HCT116 (cell line): Measurements from ENCODE around the gene P2RX6. TPM values are rescaled to one million over a fixed set of nuclear protein-coding genes. Genes with fewer than 3 reads are reported as not detected.

Experiments used
- ATAC-seq: fragments of 200-7000 bp; cut with Tn5 transposase; 2 replicates; pipeline ENCODE4 v1.9.1; 2020; ENCODE audit warnings: mild to moderate bottlenecking, moderate library complexity
- BruUV-seq: library from RNA; stranded (reverse); fragments of 400-500 nt; replicated peaks from 2 replicates; lab custom pipeline; 2021; lab: Mats Ljungman, UMichigan
- CTCF ChIA-PET: fragments of 300-600 bp; sonication (Branson Sonifier 250); formaldehyde crosslinking; loops from one replicate; lab custom pipeline; 2021; ENCODE audit warnings: antibody characterized with exemption; lab: Charles Lee
- POLR2A ChIA-PET: fragments of 300-600, 350-600 bp; sonication (Branson Sonifier 250); formaldehyde crosslinking; loops from one replicate; lab custom pipeline; 2021; ENCODE audit warnings: antibody characterized with exemption; lab: Charles Lee
- RAD21 ChIA-PET, 2 experiments: fragments of 300-600 bp; sonication (Branson Sonifier 250); formaldehyde crosslinking; loops; one replicate each; lab custom pipeline; 2023; ENCODE audit warnings: low total read pairs in 2 of 2; ENCODE audit not compliant: uncharacterized antibody in 2 of 2, unreplicated experiment in 2 of 2, low non-redundant PET in 1 of 2; lab: Charles Lee
- DNase-seq: peaks from one replicate; pipeline ENCODE4 v3.0.0-alpha.2; 2010; ENCODE audit warnings: low read depth, low spot score
- H2AFZ ChIP-seq: fragments of 200-600 bp; shearing (Covaris generic), sonication (generic); 2 replicates; pipeline ENCODE4 v1.6.1; 2017; ENCODE audit warnings: low read depth, mixed run types, mixed read lengths, antibody characterized with exemption, low read length; ENCODE audit not compliant: poor library complexity, severe bottlenecking
- H3K27ac ChIP-seq: 2 replicates; pipeline ENCODE4 v1.5.1; 2012; ENCODE audit warnings: low read depth, low read length
- H3K27me3 ChIP-seq: fragments of 200-600 bp; sonication (generic); 2 replicates; pipeline ENCODE4 v1.6.1; 2016; ENCODE audit warnings: mixed run types, low read length, mixed read lengths; ENCODE audit not compliant: insufficient read depth
- H3K36me3 ChIP-seq, 2 experiments: fragments of 200-500 bp in 1 of 2; fragments of 200-600 bp in 1 of 2; sonication (Bioruptor generic) in 1 of 2; sonication (generic) in 1 of 2; 2 replicates each; pipeline versions ENCODE4 v1.5.1 to v1.6.1; 2014 to 2016; ENCODE audit warnings: low read length in 2 of 2, inconsistent platforms in 1 of 2, mixed read lengths in 1 of 2, mixed run types in 1 of 2; ENCODE audit not compliant: insufficient read depth in 2 of 2, control insufficient read depth in 1 of 2
- H3K4me1 ChIP-seq, 2 experiments: fragments of 200-600 bp in 1 of 2; sonication (generic) in 1 of 2; 2 replicates each; pipeline versions ENCODE4 v1.5.1 to v1.6.1; 2012 to 2017; ENCODE audit warnings: low read length in 2 of 2, inconsistent platforms in 1 of 2, mild to moderate bottlenecking in 1 of 2, mixed read lengths in 1 of 2, mixed run types in 1 of 2, moderate library complexity in 1 of 2; ENCODE audit not compliant: insufficient read depth in 2 of 2, control insufficient read depth in 1 of 2
- H3K4me2 ChIP-seq: fragments of 200-600 bp; sonication (generic); 2 replicates; pipeline ENCODE4 v1.6.1; 2017; ENCODE audit warnings: mixed run types, low read length, mixed read lengths
- H3K4me3 ChIP-seq, 2 experiments: fragments of 200-600 bp in 1 of 2; sonication (generic) in 1 of 2; replicated peaks in 1 of 2; 2 replicates each; pipeline ENCODE4 v1.5.1; 2011 to 2016; ENCODE audit warnings: low read length in 2 of 2, control low read depth in 1 of 2, low read depth in 1 of 2, mild to moderate bottlenecking in 1 of 2, mixed read lengths in 1 of 2, mixed run types in 1 of 2
- H3K79me2 ChIP-seq: fragments of 200-600 bp; sonication (generic); 2 replicates; pipeline ENCODE4 v1.6.1; 2017; ENCODE audit warnings: mild to moderate bottlenecking, mixed run types, low read length, moderate library complexity, mixed read lengths; ENCODE audit not compliant: insufficient read depth
- H3K9ac ChIP-seq: fragments of 200-600 bp; sonication (generic); 2 replicates; pipeline ENCODE4 v1.6.1; 2016; ENCODE audit warnings: low read length, mixed read lengths
- H3K9me2 ChIP-seq: fragments of 200-600 bp; sonication (generic), shearing (Covaris generic); 2 replicates; pipeline ENCODE4 v1.6.1; 2017; ENCODE audit warnings: mixed run types, mild to moderate bottlenecking, moderate library complexity; ENCODE audit not compliant: insufficient read depth
- H3K9me3 ChIP-seq, 2 experiments: fragments of 200-500 bp in 1 of 2; fragments of 200-600 bp in 1 of 2; sonication (Bioruptor generic) in 1 of 2; sonication (generic) in 1 of 2; 2 replicates each; pipeline ENCODE4 v1.6.1; 2014 to 2017; ENCODE audit warnings: low read length in 2 of 2, mixed read lengths in 2 of 2, inconsistent platforms in 1 of 2, low read depth in 1 of 2, mild to moderate bottlenecking in 1 of 2, mixed run types in 1 of 2, moderate library complexity in 1 of 2; ENCODE audit not compliant: control insufficient read depth in 1 of 2, insufficient read depth in 1 of 2
- H4K20me1 ChIP-seq: fragments of 200-600 bp; sonication (generic), shearing (Covaris generic); 2 replicates; pipeline ENCODE4 v1.6.1; 2017; ENCODE audit warnings: mixed run types, mild to moderate bottlenecking, moderate library complexity; ENCODE audit not compliant: insufficient read depth
- CBX3 ChIP-seq: IDR thresholded peaks from 2 replicates; pipeline ENCODE4 v1.6.1; 2012; ENCODE audit warnings: low read depth
- CEBPB ChIP-seq: IDR thresholded peaks from 2 replicates; pipeline ENCODE4 v1.6.1; 2012; ENCODE audit warnings: low read depth
- CTCF ChIP-seq, 3 experiments: fragments of 200-600 bp in 1 of 3; sonication (generic) in 1 of 3; IDR thresholded peaks in 2 of 3; conservative IDR thresholded peaks in 1 of 3; 2 replicates each; pipeline ENCODE4 v1.5.1; 2012 to 2017; ENCODE audit warnings: low read depth in 2 of 3, low read length in 2 of 3, antibody characterized with exemption in 1 of 3, borderline replicate concordance in 1 of 3, control low read depth in 1 of 3, mild to moderate bottlenecking in 1 of 3, mixed read lengths in 1 of 3, mixed run types in 1 of 3, moderate library complexity in 1 of 3; ENCODE audit not compliant: insufficient read depth in 1 of 3
- EGR1 ChIP-seq: IDR thresholded peaks from 2 replicates; pipeline ENCODE4 v1.6.1; 2012; ENCODE audit warnings: low read depth
- ELF1 ChIP-seq: IDR thresholded peaks from 2 replicates; pipeline ENCODE4 v1.6.1; 2012; ENCODE audit warnings: low read depth, borderline replicate concordance
- EZH2 ChIP-seq: fragments of 200-600 bp; sonication (generic); IDR thresholded peaks from 2 replicates; pipeline ENCODE4 v1.6.1; 2017; ENCODE audit warnings: antibody characterized with exemption, mixed run types
- FOSL1 ChIP-seq: IDR thresholded peaks from 2 replicates; pipeline ENCODE4 v1.6.1; 2012; ENCODE audit warnings: low read depth
- JUND ChIP-seq: IDR thresholded peaks from 2 replicates; pipeline ENCODE4 v1.6.1; 2012
- MAX ChIP-seq: IDR thresholded peaks from 2 replicates; pipeline ENCODE4 v1.6.1; 2012
- POLR2A ChIP-seq: IDR thresholded peaks from 2 replicates; pipeline ENCODE4 v1.7.0; 2011; ENCODE audit warnings: borderline replicate concordance; ENCODE audit not compliant: insufficient read depth, insufficient read length; ENCODE audit errors: extremely low read depth
- POLR2AphosphoS5 ChIP-seq: IDR thresholded peaks from 2 replicates; pipeline ENCODE4 v1.6.1; 2011; ENCODE audit warnings: mild to moderate bottlenecking, low read depth, low read length, moderate library complexity
- SIN3A ChIP-seq: IDR thresholded peaks from 2 replicates; pipeline ENCODE4 v1.6.1; 2012; ENCODE audit warnings: low read depth
- SRF ChIP-seq: IDR thresholded peaks from 2 replicates; pipeline ENCODE4 v1.6.1; 2012; ENCODE audit warnings: low read depth
- TCF7L2 ChIP-seq: IDR thresholded peaks from 2 replicates; pipeline ENCODE4 v1.7.0; 2011; ENCODE audit warnings: borderline replicate concordance, inconsistent platforms; ENCODE audit not compliant: insufficient read depth, insufficient read length; ENCODE audit errors: extremely low read depth
- ZFX ChIP-seq: fragments of 450-650 bp; IDR thresholded peaks from 2 replicates; pipeline ENCODE4 v1.6.1; 2017
- ZNF274 ChIP-seq: fragments of 200-500 bp; sonication (Bioruptor generic); IDR thresholded peaks from 2 replicates; pipeline ENCODE4 v1.6.1; 2014; ENCODE audit warnings: mild to moderate bottlenecking, low read depth, low read length, inconsistent platforms
- intact Hi-C: fragments of 100-400 bp; cut with micrococcal nuclease; formaldehyde crosslinking; loops from 2 replicates; pipeline ENCODE4 v1.10.0; 2022
- total RNA-seq: library from RNA; stranded (reverse); gene quantifications from one replicate; pipeline ENCODE4 v1.2.1, GENCODE V29; 2021; ENCODE audit not compliant: unreplicated experiment
- TF ChIP-seq, protein P1 (sequence below): IDR thresholded peaks from 2 replicates; pipeline ENCODE4 v1.6.1; 2011; ENCODE audit warnings: mild to moderate bottlenecking, low read length, moderate library complexity; ENCODE audit not compliant: insufficient replicate concordance; ENCODE audit errors: extremely low read depth

P2RX6 gene
- total RNA-seq, 1 experiment from 2014 or later: 0.20 TPM

- Histone ChIP-seq H3K27me3 (peaks cover 4% of the 10 kb centered on the region; the same call in 1 of the 2 replicates), H3K9ac (no peak overlapping the region), H2AFZ (no peak overlapping the region), H3K79me2 (no peaks in the 10 kb centered on the region), H4K20me1 (no peaks in the 10 kb centered on the region), H3K9me2 (no peaks in the 10 kb centered on the region), H3K36me3 (no peaks in the 10 kb centered on the region), H3K4me1 (no peaks in the 10 kb centered on the region), H3K4me2 (no peak overlapping the region), H3K9me3 (no peaks in the 10 kb centered on the region), H3K4me3 (no peak overlapping the region), H3K27ac (no peak overlapping the region)
- BruUV-seq: no TSS peak
- DNase-seq (no peak), ATAC-seq (no peak)
- TF ChIP-seq CEBPB (no peak), SIN3A (no peak), ZNF274 (no peak), POLR2A (no peak), ELF1 (no peak), JUND (no peak), POLR2AphosphoS5 (no peak), EGR1 (no peak), EZH2 (no peak), ZFX (no peak), CTCF (IDR thresholded peaks at IDR 0.05 in 2 of 3, conservative IDR thresholded peaks at IDR 0.05 in 1 of 3; ENCODE audit: borderline replicate concordance in 1 of 3, insufficient read depth in 1 of 3, low read depth in 2 of 3, low read length in 2 of 3) (no peak), CBX3 (no peak), SRF (no peak), MAX (no peak), FOSL1 (no peak), TCF7L2 (no peak)
- TF ChIP-seq, protein P1, sequence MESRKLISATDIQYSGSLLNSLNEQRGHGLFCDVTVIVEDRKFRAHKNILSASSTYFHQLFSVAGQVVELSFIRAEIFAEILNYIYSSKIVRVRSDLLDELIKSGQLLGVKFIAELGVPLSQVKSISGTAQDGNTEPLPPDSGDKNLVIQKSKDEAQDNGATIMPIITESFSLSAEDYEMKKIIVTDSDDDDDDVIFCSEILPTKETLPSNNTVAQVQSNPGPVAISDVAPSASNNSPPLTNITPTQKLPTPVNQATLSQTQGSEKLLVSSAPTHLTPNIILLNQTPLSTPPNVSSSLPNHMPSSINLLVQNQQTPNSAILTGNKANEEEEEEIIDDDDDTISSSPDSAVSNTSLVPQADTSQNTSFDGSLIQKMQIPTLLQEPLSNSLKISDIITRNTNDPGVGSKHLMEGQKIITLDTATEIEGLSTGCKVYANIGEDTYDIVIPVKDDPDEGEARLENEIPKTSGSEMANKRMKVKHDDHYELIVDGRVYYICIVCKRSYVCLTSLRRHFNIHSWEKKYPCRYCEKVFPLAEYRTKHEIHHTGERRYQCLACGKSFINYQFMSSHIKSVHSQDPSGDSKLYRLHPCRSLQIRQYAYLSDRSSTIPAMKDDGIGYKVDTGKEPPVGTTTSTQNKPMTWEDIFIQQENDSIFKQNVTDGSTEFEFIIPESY: no peak
- intact Hi-C loops: no loop called here
- CTCF ChIA-PET: no interaction called here
- RAD21 ChIA-PET: no interaction called here
- POLR2A ChIA-PET: no interaction called here
Measured at GRCh38 chr22:21052715-21053459, 37.9 kb downstream of the P2RX6 start.
